Natural killer cell treated with Interleukin-12 subunit alpha and Interleukin-12 subunit beta and Interleukin-15 and Interleukin-18, amount 100 ng/mL, for 72 hours (primary cell): Measurements from ENCODE around the gene RAD50. TPM values are rescaled to one million over a fixed set of nuclear protein-coding genes. Genes with fewer than 3 reads are reported as not detected.
"Not testable (repeated sequence)": the region's sequence is repeated elsewhere in the genome, so short reads cannot be mapped to it uniquely, and the experiment has no call there.

Experiments
- ATAC-seq, 2 donors: fragments of 150-1000 bp; cut with Tn5 transposase in 1 of 2; sonication (Bioruptor Pico), chemical (Tn5 transposase) in 1 of 2; 2 replicates each; pipeline ENCODE4 v1.10.0; 2021
- DNase-seq: peaks from one replicate; pipeline ENCODE4 v3.0.0; 2022; ENCODE audit warnings: low spot score
- H3K27ac Mint-ChIP-seq, 2 donors: 1 replicate in 1 of 2; 2 replicates in 1 of 2; pipeline ENCODE4 v1.8.0; 2022; ENCODE audit warnings: mixed read lengths in 2 of 2, mild to moderate bottlenecking in 1 of 2, moderate library complexity in 1 of 2
- H3K27me3 Mint-ChIP-seq, 2 donors: 1 replicate in 1 of 2; 2 replicates in 1 of 2; pipeline ENCODE4 v1.8.0; 2022; ENCODE audit warnings: mixed read lengths in 2 of 2
- H3K36me3 Mint-ChIP-seq: one replicate; pipeline ENCODE4 v1.8.0; 2022; ENCODE audit warnings: mixed read lengths
- H3K4me1 Mint-ChIP-seq, 2 donors: 1 replicate in 1 of 2; 2 replicates in 1 of 2; pipeline ENCODE4 v1.8.0; 2022; ENCODE audit warnings: low read depth in 2 of 2, mixed read lengths in 2 of 2, mild to moderate bottlenecking in 1 of 2
- H3K4me3 Mint-ChIP-seq: one replicate; pipeline ENCODE4 v1.8.0; 2022; ENCODE audit warnings: mixed read lengths
- H3K9me3 Mint-ChIP-seq: 2 replicates; pipeline ENCODE4 v1.8.0; 2022; ENCODE audit warnings: mixed read lengths
- total RNA-seq, 2 donors: library from RNA; stranded (reverse); gene quantifications; one replicate each; pipeline ENCODE4 v1.2.3, GENCODE V29; 2022

The RAD50 gene
- total RNA-seq, 2 donors from 2014 or later: 24.9 to 41.8 TPM

- ATAC-seq: no peak
- no peak for DNase-seq
- Mint-ChIP-seq H3K9me3 (no peaks in the 10 kb centered on the region), H3K4me1 (peaks cover 10 to 26% of the 10 kb centered on the region in 2 donors), H3K4me3 (no peak overlapping the region), H3K27ac (no peak overlapping the region), H3K36me3 (no peaks in the 10 kb centered on the region), H3K27me3 (no peaks in the 10 kb centered on the region)
Observed at GRCh38 chr5:132540764-132541163, 16.0 kb upstream of the RAD50 start.

GRCh38 chr5:132543472-132544201 is 13.1 kb upstream of the RAD50 start, which contains the start of gene IL5:
Gene IL5, minus strand, starts transcription at chr5:132543522. Its CDS starts 44 bp downstream, at chr5:132543478.
- DNase-seq (no peak), ATAC-seq (peak in 1 of 2 donors; percentile 51)
- no peaks in the 10 kb centered on the region for H3K27me3 Mint-ChIP-seq
- H3K9me3 Mint-ChIP-seq: no peaks in the 10 kb centered on the region
- H3K4me1 Mint-ChIP-seq: peaks cover 14 to 20% of the 10 kb centered on the region in 2 donors
- H3K27ac Mint-ChIP-seq: peak within 1 kb of the TSS; percentile 63 to 67
- peak within 1 kb of the TSS; percentile 60 for H3K4me3 Mint-ChIP-seq
- no peaks in the 10 kb centered on the region for H3K36me3 Mint-ChIP-seq

- H3K27me3 Mint-ChIP-seq: no peaks in the 10 kb centered on the region
- no peaks in the 10 kb centered on the region for H3K36me3 Mint-ChIP-seq
- H3K27ac Mint-ChIP-seq: peak overlapping the region in 1 of 2 donors; percentile 43
- no peaks in the 10 kb centered on the region for H3K9me3 Mint-ChIP-seq
- peaks cover 11 to 18% of the 10 kb centered on the region in 2 donors for H3K4me1 Mint-ChIP-seq
- no peak for DNase-seq
- H3K4me3 Mint-ChIP-seq: peak overlapping the region; percentile 32
- peak in 1 of 2 donors; percentile 64 for ATAC-seq
Observed at GRCh38 chr5:132546108-132546507, 10.7 kb upstream of the RAD50 start.

GRCh38 chr5:132547269-132547668 is 9.5 kb upstream of the RAD50 start:
- no peak for DNase-seq
- Mint-ChIP-seq H3K36me3 (no peaks in the 10 kb centered on the region), H3K27ac (no peak overlapping the region), H3K27me3 (no peaks in the 10 kb centered on the region), H3K4me1 (peaks cover 11 to 18% of the 10 kb centered on the region in 2 donors), H3K9me3 (no peaks in the 10 kb centered on the region), H3K4me3 (no peak overlapping the region)
- ATAC-seq: no peak

DNA sequence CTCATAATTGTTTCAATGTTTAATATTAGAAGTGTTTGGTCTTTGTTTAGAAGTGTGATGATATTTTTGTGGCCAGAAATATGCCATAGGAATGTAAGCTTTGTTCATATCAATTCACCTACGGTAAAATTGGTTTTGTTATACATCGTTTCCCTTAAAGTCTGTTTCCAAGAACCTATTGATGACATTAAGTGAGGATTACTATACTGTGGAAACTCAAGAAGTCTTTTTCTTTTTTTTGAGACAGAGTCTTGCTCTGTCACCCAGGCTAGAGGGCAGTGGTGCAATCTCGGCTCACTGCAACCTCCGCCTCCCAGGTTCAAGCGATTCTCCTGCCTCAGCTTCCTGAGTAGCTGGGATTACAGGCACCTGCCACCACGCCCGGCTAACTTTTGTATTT is 7.9 kb upstream of the RAD50 start:
- ATAC-seq, H3K27me3 Mint-ChIP-seq, H3K9me3 Mint-ChIP-seq, H3K36me3 Mint-ChIP-seq, H3K4me3 Mint-ChIP-seq, H3K27ac Mint-ChIP-seq, DNase-seq: not testable (repeated sequence)
- peaks cover 8 to 15% of the 10 kb centered on the region in 2 donors for H3K4me1 Mint-ChIP-seq

GRCh38 chr5:132549576-132549975 is 7.2 kb upstream of the RAD50 start:
- Mint-ChIP-seq H3K4me1 (peaks cover 4 to 9% of the 10 kb centered on the region in 2 donors), H3K27me3 (no peaks in the 10 kb centered on the region), H3K36me3 (no peaks in the 10 kb centered on the region), H3K4me3 (no peak overlapping the region), H3K27ac (no peak overlapping the region), H3K9me3 (no peaks in the 10 kb centered on the region)
- DNase-seq (no peak), ATAC-seq (no peak)

DNA sequence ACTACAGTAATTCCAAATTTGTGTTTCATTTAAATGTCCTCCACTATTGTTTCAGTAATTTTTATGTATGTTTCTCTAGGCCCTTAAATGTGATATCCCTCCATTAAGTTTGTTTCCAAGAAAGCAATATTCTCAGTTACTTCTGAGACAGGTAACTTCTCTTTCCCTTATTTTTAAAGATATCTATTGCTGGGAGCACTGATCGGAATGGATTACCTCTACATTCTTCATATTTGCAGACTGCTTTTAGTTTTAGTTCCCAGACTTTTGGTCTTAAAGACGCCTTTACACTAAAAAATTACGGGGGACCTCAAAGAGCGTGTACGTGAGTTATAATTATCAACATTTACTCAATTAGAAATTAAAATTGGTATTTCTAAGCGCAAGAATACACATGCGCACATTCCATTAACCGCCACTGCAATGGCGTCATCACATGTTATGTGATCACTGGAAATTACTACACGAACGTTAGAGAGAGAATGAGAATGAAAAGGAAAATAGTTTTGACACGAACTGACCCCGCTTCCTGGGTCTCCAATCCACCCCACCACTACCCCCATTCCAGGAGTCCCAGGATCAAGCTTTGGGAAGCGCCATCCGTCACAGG is 519 bp upstream of the RAD50 start:
- no peak for ATAC-seq
- peaks cover 21 to 23% of the 10 kb centered on the region in 2 donors for H3K4me1 Mint-ChIP-seq
- no peak for DNase-seq
- peak overlapping the region; percentile 86 for H3K4me3 Mint-ChIP-seq
- no peaks in the 10 kb centered on the region for H3K9me3 Mint-ChIP-seq
- H3K27ac Mint-ChIP-seq: peak overlapping the region; percentile 94 to 96
- no peaks in the 10 kb centered on the region for H3K27me3 Mint-ChIP-seq
- H3K36me3 Mint-ChIP-seq: no peaks in the 10 kb centered on the region

GRCh38 chr5:132557478-132558172 is 848 bp downstream of the RAD50 start:
- H3K4me3 Mint-ChIP-seq: peak overlapping the region; percentile 86
- no peaks in the 10 kb centered on the region for H3K9me3 Mint-ChIP-seq
- ATAC-seq: peak in 1 of 2 donors; percentile 41
- H3K27me3 Mint-ChIP-seq: no peaks in the 10 kb centered on the region
- peak overlapping the region; percentile 94 to 96 for H3K27ac Mint-ChIP-seq
- no peak for DNase-seq
- H3K36me3 Mint-ChIP-seq: no peaks in the 10 kb centered on the region
- H3K4me1 Mint-ChIP-seq: peaks cover 21 to 23% of the 10 kb centered on the region in 2 donors

DNA sequence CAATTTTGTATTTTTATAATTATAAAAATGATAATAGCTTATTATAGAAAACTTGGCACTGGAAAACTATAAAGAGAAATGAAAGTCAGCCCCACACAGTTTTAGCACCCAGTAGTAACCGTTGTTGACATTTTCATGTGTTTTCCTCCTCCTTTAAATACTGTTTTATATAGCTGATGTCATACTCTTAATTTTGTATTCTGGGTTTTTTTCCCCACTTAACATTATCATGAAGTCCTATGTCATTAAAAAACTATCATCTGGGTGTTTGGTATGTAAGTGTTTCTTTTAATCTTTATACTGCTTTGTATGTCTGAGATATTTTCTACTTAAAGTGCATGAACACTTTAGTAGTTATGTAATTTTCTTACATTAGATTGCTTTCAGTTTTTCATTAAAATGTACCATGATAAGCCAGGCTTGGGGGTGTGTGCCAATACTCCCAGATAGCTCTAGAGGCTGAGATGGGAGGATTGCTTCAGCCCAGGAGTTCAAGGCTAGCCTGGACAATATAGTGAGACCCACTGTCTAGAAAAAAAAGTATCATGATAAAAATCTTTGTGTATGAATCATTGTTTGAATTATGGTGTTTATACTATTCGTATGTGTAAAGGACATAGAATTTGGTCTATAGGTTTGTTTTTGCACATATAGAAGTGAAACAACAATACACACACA is 2.7 kb downstream of the RAD50 start:
- Mint-ChIP-seq H3K4me1 (peaks cover 21 to 23% of the 10 kb centered on the region in 2 donors), H3K27me3 (no peaks in the 10 kb centered on the region), H3K36me3 (no peaks in the 10 kb centered on the region), H3K27ac (no peak overlapping the region), H3K4me3 (peak overlapping the region; percentile 74), H3K9me3 (no peaks in the 10 kb centered on the region)
- ATAC-seq (no peak), DNase-seq (no peak)

DNA sequence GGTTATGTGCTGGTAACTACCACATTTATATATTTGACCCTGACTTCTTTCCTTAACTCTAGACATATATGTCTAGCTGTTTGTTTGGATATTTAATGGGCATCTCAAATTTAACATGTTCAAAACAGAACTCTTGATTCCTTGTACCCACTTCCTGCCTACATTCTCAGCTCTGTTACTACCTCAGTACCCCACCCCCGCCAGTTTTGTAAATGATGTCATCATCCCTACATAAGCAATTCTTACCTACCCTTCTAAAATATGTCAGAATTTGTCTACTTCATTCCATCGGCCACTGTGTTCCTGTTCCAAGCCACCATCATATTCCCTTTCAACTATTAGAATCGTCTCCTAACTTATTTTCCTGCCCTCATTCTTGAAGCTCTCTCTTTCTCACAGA is 4.8 kb downstream of the RAD50 start:
- peaks cover 13% of the 10 kb centered on the region for H3K36me3 Mint-ChIP-seq
- no peak overlapping the region for H3K4me3 Mint-ChIP-seq
- H3K27ac Mint-ChIP-seq: no peak overlapping the region
- H3K9me3 Mint-ChIP-seq: peaks cover 2% of the 10 kb centered on the region
- ATAC-seq (no peak), DNase-seq (no peak)
- peaks cover 20 to 30% of the 10 kb centered on the region in 2 donors for H3K4me1 Mint-ChIP-seq
- H3K27me3 Mint-ChIP-seq: no peaks in the 10 kb centered on the region

DNA sequence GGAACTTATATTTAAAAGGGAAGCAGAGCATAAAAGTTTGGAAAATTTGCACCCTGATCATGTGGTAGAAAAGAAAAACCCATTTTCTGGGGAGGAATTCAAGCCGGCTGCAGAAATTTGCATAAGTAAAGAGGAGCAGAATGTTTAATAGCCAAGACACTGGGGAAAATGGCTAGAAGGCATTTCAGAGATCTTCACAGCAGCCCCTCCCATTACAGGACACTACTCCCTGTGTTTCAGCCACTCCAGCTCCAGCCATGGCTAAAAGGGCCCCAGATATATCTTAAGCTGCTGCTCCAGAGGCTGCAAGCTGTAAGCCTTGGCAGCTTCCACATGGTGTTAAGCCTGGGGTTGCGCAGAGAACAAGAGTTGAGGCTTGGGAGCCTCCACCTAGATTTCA is 7.8 kb downstream of the RAD50 start:
- H3K4me1 Mint-ChIP-seq: peaks cover 19 to 28% of the 10 kb centered on the region in 2 donors
- not testable (repeated sequence) for H3K9me3 Mint-ChIP-seq, DNase-seq, H3K4me3 Mint-ChIP-seq, H3K27me3 Mint-ChIP-seq, ATAC-seq, H3K27ac Mint-ChIP-seq
- H3K36me3 Mint-ChIP-seq: peaks cover 22% of the 10 kb centered on the region

GRCh38 chr5:132566657-132567056 is 9.9 kb downstream of the RAD50 start:
- Mint-ChIP-seq H3K36me3 (peaks cover 28% of the 10 kb centered on the region), H3K4me1 (peaks cover 26 to 37% of the 10 kb centered on the region in 2 donors), H3K27ac (peak overlapping the region; percentile 27 to 50), H3K4me3 (peak overlapping the region; percentile 74), H3K9me3 (peaks cover 4% of the 10 kb centered on the region), H3K27me3 (no peaks in the 10 kb centered on the region)
- peak in 1 of 2 donors; percentile 71 for ATAC-seq
- DNase-seq: no peak

GRCh38 chr5:132576123-132576522 is 19.3 kb downstream of the RAD50 start:
- DNase-seq (no peak), ATAC-seq (no peak)
- Mint-ChIP-seq H3K4me1 (peaks cover 12 to 14% of the 10 kb centered on the region in 2 donors), H3K9me3 (peaks cover 2% of the 10 kb centered on the region), H3K27ac (peak overlapping the region in 1 of 2 donors; percentile 17), H3K27me3 (no peaks in the 10 kb centered on the region), H3K4me3 (no peak overlapping the region), H3K36me3 (peaks cover 28% of the 10 kb centered on the region)
